OCI-LY1 (cell line): ENCODE measurements around the gene MRPL52.

Source experiments
- CTCF ChIP-seq: fragments of 200-600 bp; sonication (generic), shearing (Covaris generic); IDR thresholded peaks from 2 replicates; pipeline ENCODE4 v1.5.1; 2017; ENCODE audit warnings: mild to moderate bottlenecking, antibody characterized with exemption, low read length, moderate library complexity, mixed read lengths
- EZH2 ChIP-seq: fragments of 200-600 bp; sonication (generic), shearing (Covaris generic); IDR thresholded peaks from 2 replicates; pipeline ENCODE4 v1.8.0; 2017; ENCODE audit warnings: borderline replicate concordance, mixed run types, mild to moderate bottlenecking, antibody characterized with exemption, low read length, moderate library complexity, mixed read lengths

- peak; percentile 88 for TF ChIP-seq CTCF
- TF ChIP-seq EZH2 = no peak
Observed at GRCh38 chr14:22852940-22853767, 23.5 kb downstream of the MRPL52 start.
